ENCODE results near the gene KLHL29. TPM values are rescaled to one million over a fixed set of nuclear protein-coding genes. Genes with fewer than 3 reads are reported as not detected.

KLHL29 gene
- total RNA-seq, 3 donors from 2014 or later (not counting 1 experiment from before 2014, with no cell fraction given), result 0.24 to 0.43 (median 0.33) TPM

GRCh38 chr2:23583467-23583866, 198.5 kb downstream of the KLHL29 start:
- ATAC-seq (no peak), DNase-seq (no peak)
- no peak for TF ChIP-seq CTCF (IDR thresholded peaks at IDR 0.05)
- Mint-ChIP-seq H3K27ac (no peak overlapping the region), H3K4me3 (no peak overlapping the region), H3K27me3 (ENCODE audit: low read depth in 2 of 2) (peaks cover 0 to 8% of the 10 kb centered on the region in 2 donors), H3K4me1 (no peaks in the 10 kb centered on the region), H3K36me3 (no peaks in the 10 kb centered on the region), H3K9me3 (no peaks in the 10 kb centered on the region)
- Histone ChIP-seq H3K27me3 (ENCODE audit: control insufficient read depth, insufficient read depth, low read length) (no peaks in the 10 kb centered on the region), H3K4me3 (ENCODE audit: low read length) (no peak overlapping the region), H3K4me1 (ENCODE audit: control insufficient read depth, insufficient read depth, low read length) (no peaks in the 10 kb centered on the region), H3K9me3 (ENCODE audit: control insufficient read depth, insufficient read depth, low read length) (no peaks in the 10 kb centered on the region), H3K36me3 (ENCODE audit: control insufficient read depth, insufficient read depth, low read length) (no peaks in the 10 kb centered on the region), H3K27ac (ENCODE audit: low read length) (no peak overlapping the region)
- WGBS (ENCODE audit: insufficient coverage), result 89% methylated on average over 8 of the region's 8 CpGs
- intact Hi-C loops (cut with micrococcal nuclease), result no loop called here

GRCh38 chr2:23584054-23584745, 199.2 kb downstream of the KLHL29 start:
- no peaks in the 10 kb centered on the region for H3K4me1 ChIP-seq (ENCODE audit: control insufficient read depth, insufficient read depth, low read length)
- intact Hi-C loops (cut with micrococcal nuclease), result no loop called here
- no peaks in the 10 kb centered on the region for H3K36me3 ChIP-seq (ENCODE audit: control insufficient read depth, insufficient read depth, low read length)
- Mint-ChIP-seq H3K27me3 (ENCODE audit: low read depth in 2 of 2) (peaks cover 0 to 5% of the 10 kb centered on the region in 2 donors), H3K9me3 (no peaks in the 10 kb centered on the region), H3K4me3 (no peak overlapping the region), H3K27ac (no peak overlapping the region), H3K36me3 (no peaks in the 10 kb centered on the region), H3K4me1 (no peaks in the 10 kb centered on the region)
- 91% methylated on average over 17 of the region's 17 CpGs for WGBS (ENCODE audit: insufficient coverage)
- no peak overlapping the region for H3K4me3 ChIP-seq (ENCODE audit: low read length)
- no peak overlapping the region for H3K27ac ChIP-seq (ENCODE audit: low read length)
- H3K27me3 ChIP-seq (ENCODE audit: control insufficient read depth, insufficient read depth, low read length), result no peaks in the 10 kb centered on the region
- no peak for TF ChIP-seq CTCF (IDR thresholded peaks at IDR 0.05)
- H3K9me3 ChIP-seq (ENCODE audit: control insufficient read depth, insufficient read depth, low read length), result no peaks in the 10 kb centered on the region
- no peak for ATAC-seq
- no peak for DNase-seq

GRCh38 chr2:23585273-23586170, 200.5 kb downstream of the KLHL29 start:
- ATAC-seq, result no peak
- no peaks in the 10 kb centered on the region for H3K36me3 Mint-ChIP-seq
- 86% methylated on average over 13 of the region's 13 CpGs for WGBS (ENCODE audit: insufficient coverage)
- Histone ChIP-seq H3K4me3 (ENCODE audit: low read length) (no peak overlapping the region), H3K4me1 (ENCODE audit: control insufficient read depth, insufficient read depth, low read length) (no peaks in the 10 kb centered on the region), H3K27me3 (ENCODE audit: control insufficient read depth, insufficient read depth, low read length) (no peaks in the 10 kb centered on the region), H3K36me3 (ENCODE audit: control insufficient read depth, insufficient read depth, low read length) (no peaks in the 10 kb centered on the region), H3K27ac (ENCODE audit: low read length) (no peak overlapping the region), H3K9me3 (ENCODE audit: control insufficient read depth, insufficient read depth, low read length) (no peaks in the 10 kb centered on the region)
- no peaks in the 10 kb centered on the region for H3K9me3 Mint-ChIP-seq
- intact Hi-C loops (cut with micrococcal nuclease), result no loop called here
- H3K27me3 Mint-ChIP-seq (ENCODE audit: low read depth in 2 of 2), result peaks cover 0 to 5% of the 10 kb centered on the region in 2 donors
- no peak for DNase-seq
- no peaks in the 10 kb centered on the region for H3K4me1 Mint-ChIP-seq
- no peak overlapping the region for H3K4me3 Mint-ChIP-seq
- no peak for TF ChIP-seq CTCF (IDR thresholded peaks at IDR 0.05)
- H3K27ac Mint-ChIP-seq, result no peak overlapping the region
